GM12801 (cell line): Measurements from ENCODE around the gene CDC20B.

Experiments
- TF ChIP-seq, protein P1 (sequence below): IDR thresholded peaks from one replicate; pipeline ENCODE4 v1.5.1; 2011; ENCODE audit warnings: control low read depth; ENCODE audit not compliant: insufficient read length; ENCODE audit errors: extremely low read depth

The CDC20B gene

GRCh38 chr5:55063220-55063863 is 109.6 kb downstream of the CDC20B start:
- TF ChIP-seq, protein P1, sequence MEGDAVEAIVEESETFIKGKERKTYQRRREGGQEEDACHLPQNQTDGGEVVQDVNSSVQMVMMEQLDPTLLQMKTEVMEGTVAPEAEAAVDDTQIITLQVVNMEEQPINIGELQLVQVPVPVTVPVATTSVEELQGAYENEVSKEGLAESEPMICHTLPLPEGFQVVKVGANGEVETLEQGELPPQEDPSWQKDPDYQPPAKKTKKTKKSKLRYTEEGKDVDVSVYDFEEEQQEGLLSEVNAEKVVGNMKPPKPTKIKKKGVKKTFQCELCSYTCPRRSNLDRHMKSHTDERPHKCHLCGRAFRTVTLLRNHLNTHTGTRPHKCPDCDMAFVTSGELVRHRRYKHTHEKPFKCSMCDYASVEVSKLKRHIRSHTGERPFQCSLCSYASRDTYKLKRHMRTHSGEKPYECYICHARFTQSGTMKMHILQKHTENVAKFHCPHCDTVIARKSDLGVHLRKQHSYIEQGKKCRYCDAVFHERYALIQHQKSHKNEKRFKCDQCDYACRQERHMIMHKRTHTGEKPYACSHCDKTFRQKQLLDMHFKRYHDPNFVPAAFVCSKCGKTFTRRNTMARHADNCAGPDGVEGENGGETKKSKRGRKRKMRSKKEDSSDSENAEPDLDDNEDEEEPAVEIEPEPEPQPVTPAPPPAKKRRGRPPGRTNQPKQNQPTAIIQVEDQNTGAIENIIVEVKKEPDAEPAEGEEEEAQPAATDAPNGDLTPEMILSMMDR = no peak
